ENCODE results near the gene HSF2BP.
"Not testable (repeated sequence)": the region's sequence is repeated elsewhere in the genome, so short reads cannot be mapped to it uniquely, and the experiment has no call there.

HSF2BP gene

GRCh38 chr21:43597540-43598250 lies 61.6 kb downstream of the HSF2BP start:
- no peak for DNase-seq (ENCODE audit: low spot score)

GRCh38 chr21:43597052-43597451 lies 62.2 kb downstream of the HSF2BP start:
- no peak for DNase-seq (ENCODE audit: low spot score)

GRCh38 chr21:43596616-43597015 lies 62.7 kb downstream of the HSF2BP start:
- no peak for DNase-seq (ENCODE audit: low spot score)

- not testable (repeated sequence) for DNase-seq (ENCODE audit: low spot score)
Observed at GRCh38 chr21:43595769-43596168, 63.5 kb downstream of the HSF2BP start.

GRCh38 chr21:43593078-43593477 lies 66.2 kb downstream of the HSF2BP start:
- no peak for DNase-seq (ENCODE audit: low spot score)

GRCh38 chr21:43591571-43591970 lies 67.7 kb downstream of the HSF2BP start:
- no peak for DNase-seq (ENCODE audit: low spot score)

- DNase-seq (ENCODE audit: low spot score): no peak
Observed at GRCh38 chr21:43590194-43590593, 69.1 kb downstream of the HSF2BP start.

- no peak for DNase-seq (ENCODE audit: low spot score)
Observed at GRCh38 chr21:43588957-43589356, 70.3 kb downstream of the HSF2BP start.

- no peak for DNase-seq (ENCODE audit: low spot score)
Observed at GRCh38 chr21:43585924-43586413, 73.3 kb downstream of the HSF2BP start.

- no peak for DNase-seq (ENCODE audit: low spot score)
Observed at GRCh38 chr21:43585514-43585913, 73.8 kb downstream of the HSF2BP start.

- DNase-seq (ENCODE audit: low spot score): no peak
Observed at GRCh38 chr21:43581453-43581852, 77.8 kb downstream of the HSF2BP start.

GRCh38 chr21:43578677-43579303 lies 80.5 kb downstream of the HSF2BP start:
- DNase-seq (ENCODE audit: low spot score): no peak

GRCh38 chr21:43575473-43575844 lies 83.8 kb downstream of the HSF2BP start:
- DNase-seq (ENCODE audit: low spot score): no peak

- no peak for DNase-seq (ENCODE audit: low spot score)
Observed at GRCh38 chr21:43574741-43575472, 84.4 kb downstream of the HSF2BP start.

- DNase-seq (ENCODE audit: low spot score): no peak
Observed at GRCh38 chr21:43573921-43574320, 85.4 kb downstream of the HSF2BP start.

GRCh38 chr21:43572446-43572845 lies 86.8 kb downstream of the HSF2BP start:
- no peak for DNase-seq (ENCODE audit: low spot score)

GRCh38 chr21:43571976-43572375 lies 87.3 kb downstream of the HSF2BP start:
- no peak for DNase-seq (ENCODE audit: low spot score)

GRCh38 chr21:43570195-43570594 lies 89.1 kb downstream of the HSF2BP start:
- DNase-seq (ENCODE audit: low spot score): not testable (repeated sequence)

- DNase-seq (ENCODE audit: low spot score): not testable (repeated sequence)
Observed at GRCh38 chr21:43562451-43562850, 96.8 kb downstream of the HSF2BP start.

- DNase-seq (ENCODE audit: low spot score): not testable (repeated sequence)
Observed at GRCh38 chr21:43540561-43540960, 118.7 kb downstream of the HSF2BP start.

GRCh38 chr21:43522495-43523131 lies 136.7 kb downstream of the HSF2BP start:
- DNase-seq (ENCODE audit: low spot score): not testable (repeated sequence)

- not testable (repeated sequence) for DNase-seq (ENCODE audit: low spot score)
Observed at GRCh38 chr21:43517701-43518100, 141.6 kb downstream of the HSF2BP start.

All from CD4-positive, alpha-beta T cell treated with Interleukin-2 at 100 ng/mL for 4 hours (primary cell).